GM23248 (cell line): ENCODE data around the gene LGI2. TPM values are rescaled to one million over a fixed set of nuclear protein-coding genes. Genes with fewer than 3 reads are reported as not detected.

Experiments used
- DNase-seq: peaks from one replicate; pipeline ENCODE4 v3.0.0-alpha.2; 2015
- H2AFZ ChIP-seq: fragments of 200-600 bp; sonication (generic); 2 replicates; pipeline ENCODE4 v1.6.1; 2016; ENCODE audit warnings: antibody characterized with exemption
- H3F3A ChIP-seq: fragments of 200-600 bp; sonication (generic); 2 replicates; pipeline ENCODE4 v1.6.1; 2016; ENCODE audit warnings: mild to moderate bottlenecking, antibody characterized with exemption, mixed run types; ENCODE audit not compliant: insufficient read depth
- H3K27ac ChIP-seq: fragments of 200-600 bp; sonication (generic); 2 replicates; pipeline ENCODE4 v1.5.1; 2016; ENCODE audit warnings: mild to moderate bottlenecking
- H3K27me3 ChIP-seq: fragments of 200-600 bp; sonication (generic); replicated peaks from 2 replicates; pipeline ENCODE4 v1.6.1; 2016; ENCODE audit warnings: mild to moderate bottlenecking; ENCODE audit not compliant: insufficient read depth
- H3K36me3 ChIP-seq: fragments of 200-600 bp; sonication (generic); 2 replicates; pipeline ENCODE4 v1.6.1; 2016; ENCODE audit warnings: low read depth, mild to moderate bottlenecking
- H3K4me1 ChIP-seq: fragments of 200-600 bp; sonication (generic); 2 replicates; pipeline ENCODE4 v1.6.1; 2016; ENCODE audit warnings: mild to moderate bottlenecking; ENCODE audit not compliant: insufficient read depth
- H3K4me2 ChIP-seq: fragments of 200-600 bp; sonication (generic); one replicate; pipeline ENCODE4 v1.6.1; 2016; ENCODE audit warnings: mild to moderate bottlenecking; ENCODE audit not compliant: unreplicated experiment
- H3K4me3 ChIP-seq: fragments of 200-600 bp; sonication (generic); 2 replicates; pipeline ENCODE4 v1.5.1; 2016; ENCODE audit warnings: mild to moderate bottlenecking
- H3K79me2 ChIP-seq: fragments of 200-600 bp; sonication (generic); 2 replicates; pipeline ENCODE4 v1.6.1; 2016; ENCODE audit warnings: mild to moderate bottlenecking; ENCODE audit not compliant: insufficient read depth
- H3K9ac ChIP-seq: fragments of 200-600 bp; sonication (generic); 2 replicates; pipeline ENCODE4 v1.6.1; 2016; ENCODE audit warnings: mild to moderate bottlenecking
- H3K9me2 ChIP-seq: fragments of 200-600 bp; sonication (generic); 2 replicates; pipeline ENCODE4 v1.6.1; 2016; ENCODE audit warnings: mixed run types, mild to moderate bottlenecking, moderate library complexity; ENCODE audit not compliant: insufficient read depth
- H3K9me3 ChIP-seq: fragments of 200-600 bp; sonication (generic); one replicate; pipeline ENCODE4 v1.6.1; 2017; ENCODE audit warnings: low read depth
- H4K20me1 ChIP-seq: fragments of 200-600 bp; sonication (generic); 2 replicates; pipeline ENCODE4 v1.6.0; 2016; ENCODE audit not compliant: insufficient read depth
- EZH2 ChIP-seq: fragments of 200-600 bp; sonication (generic); IDR thresholded peaks from 2 replicates; pipeline ENCODE4 v1.6.1; 2018; ENCODE audit warnings: antibody characterized with exemption, mild to moderate bottlenecking; ENCODE audit not compliant: insufficient read depth, poor library complexity, severe bottlenecking
- EZH2phosphoT487 ChIP-seq: fragments of 200-600 bp; sonication (generic); IDR thresholded peaks from 2 replicates; pipeline ENCODE4 v1.6.1; 2018; ENCODE audit warnings: antibody characterized with exemption, moderate library complexity, mild to moderate bottlenecking, low read depth; ENCODE audit not compliant: insufficient read depth
- WGBS, 2 experiments: methylation state at CpG; one replicate each; pipeline ENCODE4 v1.1.6; 2015 to 2017; ENCODE audit warnings: low lambda C conversion rate in 2 of 2, low coverage in 1 of 2; ENCODE audit errors: missing lambda C conversion rate in 2 of 2; 5-methylcytosine and 5-hydroxymethylcytosine counted together
- in situ Hi-C: fragments of 300-500 bp; cut with MboI; formaldehyde crosslinking; loops from 2 replicates; pipeline ENCODE4 v1.15.0; 2020
- polyA plus RNA-seq: library from polyadenylated mRNA; unstranded; fragments of >200 nt; fragmentation: Nextera tagmentation; extraction: Ambion mirVana; gene quantifications from 2 replicates; pipeline ENCODE4 v1.2.1, GENCODE V29; 2016
- total RNA-seq: library from RNA; depleted of rRNA; stranded (reverse); fragments of >200 nt; shearing (Covaris generic); gene quantifications from 2 replicates; pipeline ENCODE4 v1.2.3, GENCODE V29; 2014

Gene LGI2
- total and polyA plus RNA-seq, 2 experiments from 2014 or later = not detected

DNA sequence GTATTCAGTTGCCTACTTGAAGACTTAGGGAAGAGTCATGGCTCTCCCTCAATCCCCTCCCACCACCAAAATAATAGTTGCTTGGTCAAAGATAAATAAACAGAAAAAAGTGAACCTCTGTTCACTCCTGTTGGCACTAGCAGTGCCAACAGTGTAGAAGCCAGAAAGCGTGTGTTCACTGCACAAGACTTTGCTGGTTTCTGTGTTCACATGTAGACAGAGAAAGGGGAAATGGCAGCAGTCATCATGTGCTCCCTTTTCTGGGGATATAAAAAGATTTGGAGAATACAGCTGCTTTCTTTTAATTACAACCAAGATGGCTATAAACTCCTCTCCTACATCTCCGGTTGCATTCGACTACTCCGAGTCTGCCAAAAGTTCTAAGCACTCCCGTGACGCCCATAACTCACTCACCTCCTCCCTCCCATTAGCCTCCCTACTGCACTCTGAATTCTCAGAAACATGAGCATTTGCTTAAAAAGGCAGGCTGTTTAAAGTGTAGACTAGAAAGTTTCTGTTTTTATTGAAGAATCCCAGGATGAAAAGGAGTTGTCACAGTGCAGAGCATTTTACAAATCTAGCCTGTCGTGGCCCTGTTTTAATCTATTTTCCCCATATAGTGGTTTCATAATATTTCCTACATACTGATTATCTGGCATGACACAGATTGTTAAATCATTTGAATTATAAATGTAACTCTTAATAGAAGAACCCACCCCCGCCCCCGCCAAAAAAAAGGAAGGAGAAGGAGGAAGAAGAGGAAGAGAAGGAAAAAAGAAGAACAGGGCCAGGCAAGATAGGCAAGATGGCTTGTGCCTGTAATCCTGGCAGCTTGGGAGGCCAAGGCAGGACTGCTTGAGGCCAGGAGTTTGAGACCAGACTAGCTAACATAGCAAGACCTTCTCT is 16.7 kb downstream of the LGI2 start:
- no peak overlapping the region for H3K9ac ChIP-seq
- H4K20me1 ChIP-seq = no peaks in the 10 kb centered on the region
- no peaks in the 10 kb centered on the region for H3K79me2 ChIP-seq
- no peak overlapping the region for H2AFZ ChIP-seq
- H3K4me3 ChIP-seq = no peak overlapping the region
- H3K9me2 ChIP-seq = no peaks in the 10 kb centered on the region
- WGBS, 2 experiments = 21 to 22% methylated on average over 8 to 9 of the region's 9 CpGs
- no peak for DNase-seq
- no peaks in the 10 kb centered on the region for H3K36me3 ChIP-seq
- peaks cover 11% of the 10 kb centered on the region; the same call in 1 of the 2 replicates for H3K27me3 ChIP-seq
- no peak overlapping the region for H3K4me2 ChIP-seq
- H3K9me3 ChIP-seq = no peaks in the 10 kb centered on the region
- H3F3A ChIP-seq = no peaks in the 10 kb centered on the region
- TF ChIP-seq EZH2phosphoT487 (no peak), EZH2 (no peak)
- in situ Hi-C loops = loop anchor here (25.0 kb wide), 1 partner anchor 348 kb away; no protein-coding TSS in a partner anchor
- no peaks in the 10 kb centered on the region for H3K4me1 ChIP-seq
- H3K27ac ChIP-seq = no peak overlapping the region

DNA sequence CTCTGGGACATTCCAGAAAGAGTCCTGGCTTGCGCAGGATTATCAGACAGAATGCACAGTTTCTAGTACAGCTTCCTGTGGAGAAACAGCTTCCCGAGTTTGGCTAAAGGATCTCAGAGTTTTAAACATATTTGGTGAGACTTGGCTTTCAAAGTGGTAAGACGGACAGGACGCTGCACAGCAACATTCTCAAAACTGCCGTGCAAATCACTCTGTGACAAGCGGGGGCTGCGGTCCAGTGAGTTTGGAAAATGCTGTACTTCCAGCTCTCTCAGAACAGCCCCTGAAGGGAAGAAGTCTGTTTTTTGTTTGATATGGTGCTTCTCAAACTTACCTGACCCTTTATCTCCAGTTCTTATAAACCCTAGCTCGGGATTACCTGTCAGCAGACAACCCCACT is 18.1 kb downstream of the LGI2 start:
- Histone ChIP-seq H3K9me2 (no peaks in the 10 kb centered on the region), H2AFZ (no peak overlapping the region), H3F3A (no peaks in the 10 kb centered on the region), H3K4me3 (no peak overlapping the region), H3K27ac (no peak overlapping the region), H3K27me3 (peaks cover 11% of the 10 kb centered on the region; the same call in 1 of the 2 replicates), H3K9me3 (no peaks in the 10 kb centered on the region), H3K36me3 (no peaks in the 10 kb centered on the region), H3K9ac (no peak overlapping the region), H3K79me2 (no peaks in the 10 kb centered on the region), H3K4me2 (no peak overlapping the region), H4K20me1 (no peaks in the 10 kb centered on the region), H3K4me1 (no peaks in the 10 kb centered on the region)
- TF ChIP-seq EZH2 (no peak), EZH2phosphoT487 (no peak)
- in situ Hi-C loops = loop anchor here (25.0 kb wide), 1 partner anchor 350 kb away; no protein-coding TSS in a partner anchor
- 79 to 80% methylated on average over 8 of the region's 8 CpGs for WGBS, 2 experiments
- no peak for DNase-seq

DNA sequence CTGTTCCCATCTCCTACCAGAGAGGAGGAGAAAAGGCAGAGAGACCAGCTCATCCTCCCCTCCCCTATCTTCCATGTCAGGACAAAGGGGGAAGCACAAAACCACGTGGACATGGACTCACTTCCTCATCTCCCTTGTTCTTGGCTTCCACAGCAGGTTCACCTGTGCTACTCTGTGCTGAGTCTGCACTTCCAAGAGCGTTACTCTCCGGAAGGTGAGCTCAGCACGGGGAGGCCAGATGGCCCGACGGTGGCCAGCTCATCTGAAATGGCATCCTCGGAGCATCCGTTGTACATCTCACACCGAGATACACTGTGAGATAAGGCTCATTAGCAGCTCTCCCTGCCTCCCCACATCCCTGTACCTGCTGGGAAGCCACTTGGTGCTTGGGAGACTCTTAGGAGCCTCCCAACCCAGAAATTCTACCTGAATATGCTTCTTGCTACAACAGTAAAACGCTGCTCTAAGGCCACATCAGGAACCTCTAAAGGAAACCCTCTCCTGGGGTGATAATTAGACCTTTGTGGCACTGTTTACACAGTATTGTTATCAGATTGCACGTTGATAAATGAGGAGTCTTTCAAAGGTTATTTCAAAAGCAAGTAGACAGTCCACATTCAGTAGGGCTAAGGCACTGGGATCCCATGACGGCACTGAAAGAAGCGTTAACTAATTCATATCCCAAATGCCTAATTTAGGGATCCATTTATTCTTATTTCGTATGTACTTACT is 19.4 kb downstream of the LGI2 start:
- Histone ChIP-seq H4K20me1 (no peaks in the 10 kb centered on the region), H3F3A (no peaks in the 10 kb centered on the region), H3K9me2 (no peaks in the 10 kb centered on the region), H3K79me2 (no peaks in the 10 kb centered on the region), H3K9me3 (no peaks in the 10 kb centered on the region), H2AFZ (no peak overlapping the region), H3K4me3 (no peak overlapping the region), H3K9ac (no peak overlapping the region), H3K27me3 (peaks cover 15% of the 10 kb centered on the region; the same call in 1 of the 2 replicates), H3K36me3 (no peaks in the 10 kb centered on the region), H3K4me1 (no peaks in the 10 kb centered on the region), H3K4me2 (no peak overlapping the region), H3K27ac (no peak overlapping the region)
- DNase-seq = no peak
- WGBS, 2 experiments = 65 to 68% methylated on average over 14 of the region's 14 CpGs
- no peak for TF ChIP-seq EZH2phosphoT487
- in situ Hi-C loops = loop anchor here (25.0 kb wide), 1 partner anchor 351 kb away; no protein-coding TSS in a partner anchor

DNA sequence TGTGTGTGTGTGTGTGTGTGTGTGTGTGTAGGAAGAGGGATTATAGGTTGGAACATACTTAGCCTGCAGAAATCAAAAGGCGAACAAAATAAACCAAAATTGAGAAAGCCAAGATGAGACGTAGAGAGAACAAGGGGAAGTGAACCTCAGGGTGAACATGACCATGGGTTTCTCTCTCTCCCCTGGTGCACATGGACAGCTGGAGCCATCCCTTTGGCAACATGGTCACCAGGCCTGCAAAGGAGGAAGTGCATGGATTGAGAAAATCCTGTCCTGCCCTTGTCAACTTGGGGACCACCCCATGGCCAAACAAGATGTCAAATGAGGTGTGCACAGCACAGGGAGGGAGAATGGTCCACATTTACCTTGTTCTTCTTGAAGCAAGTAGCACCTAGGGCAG is 23.1 kb downstream of the LGI2 start:
- H3K9me2 ChIP-seq = no peaks in the 10 kb centered on the region
- TF ChIP-seq EZH2 = no peak
- TF ChIP-seq EZH2phosphoT487 = no peak
- H3K79me2 ChIP-seq = no peaks in the 10 kb centered on the region
- peaks cover 21% of the 10 kb centered on the region; the same call in 1 of the 2 replicates for H3K27me3 ChIP-seq
- peaks cover 8% of the 10 kb centered on the region; the same call in 1 of the 2 replicates for H3K4me1 ChIP-seq
- no peak overlapping the region for H3K27ac ChIP-seq
- H3F3A ChIP-seq = peaks cover 7% of the 10 kb centered on the region; the same call in 1 of the 2 replicates
- no peak overlapping the region for H3K9ac ChIP-seq
- H3K4me2 ChIP-seq = no peak overlapping the region
- no peak overlapping the region for H2AFZ ChIP-seq
- no peaks in the 10 kb centered on the region for H3K36me3 ChIP-seq
- H3K4me3 ChIP-seq = no peak overlapping the region
- 84 to 89% methylated on average over 2 of the region's 2 CpGs for WGBS, 2 experiments
- in situ Hi-C loops = loop anchor here (25.0 kb wide), 1 partner anchor 355 kb away; no protein-coding TSS in a partner anchor
- H4K20me1 ChIP-seq = no peaks in the 10 kb centered on the region
- no peak for DNase-seq
- no peaks in the 10 kb centered on the region for H3K9me3 ChIP-seq
